ELF-1 (cell line): ENCODE measurements around the gene KRT82.
A peak's percentile ranks its signal among the peaks of the same experiment; 100 is the strongest.

Experiments used
- DNase-seq: peaks from one replicate; pipeline ENCODE4 v3.0.0-alpha.2; 2016; ENCODE audit warnings: low read depth, low spot score

KRT82 gene

DNA sequence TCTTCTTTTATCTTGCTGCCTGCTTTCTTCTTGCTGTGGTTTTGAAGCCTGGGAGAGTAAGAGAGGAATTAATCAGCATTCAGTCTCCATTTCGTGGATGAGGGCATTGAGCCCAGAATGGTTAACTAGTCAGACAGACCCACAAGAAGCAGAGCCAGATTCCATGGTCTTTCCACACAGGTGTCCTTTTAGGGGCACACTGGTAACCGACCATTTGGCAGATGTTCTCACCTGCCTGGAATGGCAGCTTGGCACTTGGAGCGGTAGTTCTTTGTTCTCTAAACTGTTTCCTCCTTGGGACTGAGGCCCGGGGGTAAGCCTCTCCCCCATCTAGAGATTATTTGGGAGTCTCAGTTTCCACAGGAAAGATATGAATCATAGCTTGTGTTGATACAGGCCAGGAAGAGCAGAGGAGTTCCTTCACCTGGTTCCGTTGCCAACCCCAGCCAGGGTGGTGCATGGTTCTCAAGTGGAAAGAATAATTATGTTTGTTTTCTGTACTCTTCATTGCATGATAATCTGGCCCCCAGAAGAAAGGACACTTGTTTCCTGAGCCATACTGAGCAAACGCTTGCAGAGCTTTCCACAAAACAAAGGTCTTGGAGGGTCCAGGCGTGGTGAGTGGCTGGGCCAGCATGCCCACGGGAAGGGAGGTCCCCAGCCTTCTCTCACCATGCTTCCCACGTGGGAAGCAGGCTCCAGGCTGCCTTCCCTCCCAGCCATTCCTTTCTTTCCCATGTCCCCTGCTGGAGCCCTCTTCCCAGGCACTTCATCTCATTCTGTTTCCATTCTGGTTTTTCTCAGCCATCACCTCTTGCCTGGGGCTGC is 30.1 kb upstream of the KRT82 start:
- peak; percentile 48 for DNase-seq

- no peak for DNase-seq
Observed at GRCh38 chr12:52435659-52435999, 29.5 kb upstream of the KRT82 start.

GRCh38 chr12:52434760-52435530 is 28.8 kb upstream of the KRT82 start:
- no peak for DNase-seq

DNA sequence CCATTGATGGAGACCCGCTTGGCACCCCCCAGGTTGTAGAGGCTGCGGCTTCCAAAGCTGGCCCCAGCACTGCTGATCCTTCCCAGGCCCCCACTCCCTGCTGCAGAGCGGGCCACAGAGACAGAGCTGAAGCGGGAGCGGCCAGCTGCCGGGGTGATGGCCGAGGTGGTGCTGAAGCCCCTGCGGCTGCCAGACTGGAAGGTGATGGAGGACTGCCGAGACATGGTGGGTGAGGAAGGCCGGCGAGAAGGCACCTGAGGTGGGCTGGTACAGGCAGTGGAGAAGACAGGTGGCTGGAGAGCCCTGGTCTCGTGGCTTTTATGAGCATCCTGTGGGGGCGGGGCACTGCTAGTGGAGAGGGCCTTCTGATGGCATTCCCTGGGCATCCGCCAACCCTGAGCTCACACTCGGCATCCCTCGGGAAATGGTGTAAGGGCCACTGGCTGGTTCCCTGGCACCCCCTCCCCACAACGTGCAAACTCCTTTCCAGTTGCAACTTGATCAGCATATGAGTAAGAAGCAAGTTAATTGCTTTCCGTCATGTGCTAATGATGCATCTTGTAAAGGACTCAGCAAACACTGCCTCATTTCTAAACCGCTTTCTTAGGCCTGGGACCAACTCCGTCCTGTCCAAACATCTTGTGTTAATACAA is 28.1 kb upstream of the KRT82 start, which contains the start of gene KRT75:
TSS of gene KRT75 (minus strand) at position 291 of the 653 bp plus-strand sequence. CDS start at position 224, 67 bp downstream.
- no peak for DNase-seq

DNA sequence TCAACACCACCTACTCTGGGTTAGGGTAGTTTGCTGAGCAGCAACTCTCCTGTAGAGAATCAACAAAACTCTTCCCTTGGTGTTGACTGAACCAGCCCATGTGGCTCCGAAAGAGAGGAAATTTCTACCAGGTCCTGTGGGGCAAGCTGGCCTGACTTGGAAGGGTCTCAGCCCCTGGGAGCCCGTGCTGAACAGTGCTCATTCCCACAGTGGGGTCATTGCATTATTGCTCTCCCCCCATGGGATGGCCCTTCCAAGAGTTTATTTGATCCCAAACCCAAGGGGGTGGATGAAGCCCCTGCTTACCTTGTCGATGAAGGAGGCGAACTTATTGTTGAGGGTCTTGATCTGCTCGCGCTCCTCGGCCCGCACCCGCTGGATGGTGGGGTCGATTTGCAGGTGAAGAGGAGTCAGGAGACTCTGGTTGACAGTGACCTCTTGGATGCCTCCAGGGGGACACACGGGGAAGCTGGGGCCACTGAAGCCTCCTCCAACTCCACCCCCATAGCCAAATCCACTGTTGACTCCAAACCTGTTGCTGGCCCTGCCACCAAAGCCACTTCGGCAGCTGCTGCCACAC is 27.5 kb upstream of the KRT82 start:
- DNase-seq, result no peak

DNA sequence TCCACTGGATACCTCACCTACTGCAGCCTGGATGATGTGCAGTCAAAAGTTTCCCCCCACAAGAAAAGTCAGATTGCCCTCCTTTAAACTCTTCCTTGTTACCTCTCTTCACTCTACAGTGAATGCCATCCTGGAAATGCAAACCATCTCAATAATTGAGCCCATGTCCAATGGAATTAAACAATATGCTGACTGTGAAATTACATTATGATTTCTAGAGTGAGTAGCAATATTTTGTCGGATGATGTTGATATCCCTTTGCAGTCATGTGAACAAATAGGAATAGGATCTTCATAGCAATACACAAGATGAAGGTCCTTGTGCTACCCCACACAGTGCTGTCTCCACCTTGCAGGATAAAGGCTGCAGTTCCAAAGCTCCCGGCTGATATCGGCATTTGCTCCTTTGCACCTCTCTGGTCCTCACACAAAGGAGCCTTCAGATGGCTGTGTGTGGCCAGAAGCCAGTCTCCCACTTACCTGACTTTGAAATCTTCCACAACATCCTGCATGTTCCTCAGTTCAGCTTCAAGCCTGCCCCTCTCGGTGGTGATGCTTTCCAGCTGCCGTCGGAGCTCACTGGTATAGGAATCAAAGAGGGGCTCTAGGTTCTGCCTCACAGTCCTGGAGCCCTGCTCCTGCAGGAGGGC is 26.5 kb upstream of the KRT82 start:
- no peak for DNase-seq

GRCh38 chr12:52428121-52428520 is 22.0 kb upstream of the KRT82 start:
- DNase-seq, result no peak

DNA sequence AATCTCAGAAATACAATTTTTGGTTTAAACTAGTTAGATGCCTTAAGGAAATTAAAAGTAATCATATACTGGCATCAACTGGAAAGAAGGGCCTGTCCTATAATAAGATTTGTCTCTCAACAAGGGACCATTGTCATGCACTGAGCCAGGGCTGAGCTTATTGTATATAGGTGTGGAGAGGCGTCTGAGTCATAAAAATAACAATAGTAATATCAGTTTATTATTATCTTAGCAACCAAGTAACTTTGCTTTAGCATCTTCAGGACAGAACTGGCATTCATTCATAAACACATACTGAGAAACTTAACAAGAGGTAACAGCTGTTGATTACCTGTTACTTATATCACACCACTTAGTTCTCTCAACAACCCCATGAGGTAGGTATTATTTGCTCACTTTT is 20.9 kb upstream of the KRT82 start:
- DNase-seq, result no peak

DNA sequence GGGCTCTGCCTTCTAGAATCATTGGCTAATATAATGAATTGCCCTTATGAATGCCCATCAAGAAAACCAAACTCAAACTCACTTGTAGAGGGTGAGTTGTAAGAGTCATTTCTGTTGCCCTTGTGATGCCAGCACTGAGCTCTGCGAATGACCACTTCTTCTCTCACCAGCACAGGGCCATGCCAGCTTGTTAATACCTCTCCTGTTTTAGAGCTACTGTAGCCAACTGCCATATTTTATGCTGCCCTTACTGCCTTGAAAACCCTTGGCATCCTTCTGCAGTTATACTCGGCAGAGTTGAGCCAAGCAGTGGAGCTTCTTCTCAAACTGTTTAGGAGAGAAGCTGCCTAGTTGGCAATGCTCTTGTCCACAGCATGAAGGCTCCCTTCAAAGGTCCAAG is 19.9 kb upstream of the KRT82 start:
- DNase-seq, result no peak

DNA sequence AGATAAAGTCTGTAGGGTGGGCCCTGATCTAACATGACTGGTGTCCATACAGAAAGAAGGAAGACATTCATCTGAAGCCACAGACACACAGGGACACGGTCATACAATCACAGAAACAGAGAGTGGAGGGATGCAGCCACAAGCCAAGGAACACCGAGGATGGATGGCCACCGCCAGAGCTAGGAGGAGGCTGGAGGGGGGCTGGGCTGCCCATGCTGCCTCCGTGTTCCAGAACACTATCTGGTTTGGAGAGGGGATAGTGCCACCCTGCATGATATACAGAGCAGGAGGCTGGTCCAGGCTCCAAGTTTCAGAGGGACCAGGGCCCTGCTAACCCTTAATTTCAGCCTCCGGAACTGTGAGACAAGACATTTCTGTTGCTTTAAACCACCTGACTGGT is 19.3 kb upstream of the KRT82 start:
- no peak for DNase-seq

- DNase-seq, result peak; percentile 49
Observed at GRCh38 chr12:52423661-52424500, 17.7 kb upstream of the KRT82 start.

DNA sequence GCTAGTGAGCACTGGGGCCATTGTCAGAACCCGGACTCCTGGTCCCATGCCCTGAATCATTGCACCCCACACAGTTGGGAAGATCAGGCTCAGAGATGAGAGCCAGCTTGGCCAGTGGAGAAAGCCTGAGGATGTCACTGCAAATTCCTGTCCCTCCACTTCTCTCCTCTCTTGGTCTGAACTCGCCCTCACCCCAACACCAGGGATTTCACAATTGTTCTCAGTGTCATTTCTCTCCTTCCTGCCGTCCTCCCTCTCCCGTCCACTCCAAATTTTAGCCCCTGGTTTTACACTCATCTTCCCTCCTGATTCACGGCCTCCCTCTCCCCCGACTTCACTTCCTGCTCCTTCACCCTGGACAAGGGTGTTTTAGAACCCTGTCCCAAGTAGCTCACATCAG is 16.9 kb upstream of the KRT82 start:
- no peak for DNase-seq

DNA sequence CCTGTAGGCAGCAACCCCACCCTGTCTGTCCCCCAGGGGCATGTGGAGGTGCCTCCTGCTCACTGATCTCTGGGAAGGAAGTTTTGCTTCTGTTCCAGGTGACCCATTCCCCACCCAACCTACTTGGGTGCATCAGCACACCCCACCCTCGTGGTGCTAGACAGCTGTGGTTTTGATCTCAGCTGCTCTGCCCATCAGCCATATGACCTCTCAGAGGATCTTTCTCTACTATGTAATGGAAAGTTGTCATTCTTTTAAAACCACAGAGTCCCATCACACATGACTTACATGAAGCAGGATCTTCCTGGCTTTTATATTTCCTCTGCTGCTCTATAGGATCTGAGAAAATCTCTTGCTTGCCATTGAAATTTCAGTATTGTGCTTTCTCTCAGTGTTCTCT is 13.5 kb upstream of the KRT82 start:
- DNase-seq, result no peak

DNA sequence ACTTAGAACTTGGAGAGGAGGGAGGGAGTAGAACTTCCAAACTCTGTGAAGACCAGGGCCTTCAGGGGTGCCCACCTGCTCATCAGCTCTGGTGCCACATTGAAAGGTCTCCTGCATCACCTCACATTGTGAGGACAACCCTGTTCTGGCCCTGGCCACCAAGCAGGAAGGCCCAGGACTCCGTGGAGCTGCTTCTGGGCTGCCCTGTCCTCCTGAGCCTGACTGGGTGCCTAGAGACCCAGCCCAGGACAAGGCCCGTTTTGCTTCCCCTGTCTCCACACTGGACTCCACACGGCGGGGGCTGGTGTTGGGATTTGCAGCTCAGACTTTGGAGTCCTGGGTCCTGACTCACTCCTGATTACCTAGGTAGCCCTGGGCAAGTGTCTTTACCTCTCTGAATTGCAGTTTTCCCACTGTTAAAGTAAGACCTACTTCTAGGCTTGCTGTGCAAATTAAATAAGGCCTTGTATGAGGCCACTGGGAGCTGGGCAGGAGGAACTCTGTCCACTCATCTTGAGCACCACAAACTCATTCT is 12.5 kb upstream of the KRT82 start:
- no peak for DNase-seq

- DNase-seq, result peak; percentile 26
Observed at GRCh38 chr12:52417740-52418139, 11.6 kb upstream of the KRT82 start.

GRCh38 chr12:52416795-52417194 is 10.7 kb upstream of the KRT82 start:
- no peak for DNase-seq

DNA sequence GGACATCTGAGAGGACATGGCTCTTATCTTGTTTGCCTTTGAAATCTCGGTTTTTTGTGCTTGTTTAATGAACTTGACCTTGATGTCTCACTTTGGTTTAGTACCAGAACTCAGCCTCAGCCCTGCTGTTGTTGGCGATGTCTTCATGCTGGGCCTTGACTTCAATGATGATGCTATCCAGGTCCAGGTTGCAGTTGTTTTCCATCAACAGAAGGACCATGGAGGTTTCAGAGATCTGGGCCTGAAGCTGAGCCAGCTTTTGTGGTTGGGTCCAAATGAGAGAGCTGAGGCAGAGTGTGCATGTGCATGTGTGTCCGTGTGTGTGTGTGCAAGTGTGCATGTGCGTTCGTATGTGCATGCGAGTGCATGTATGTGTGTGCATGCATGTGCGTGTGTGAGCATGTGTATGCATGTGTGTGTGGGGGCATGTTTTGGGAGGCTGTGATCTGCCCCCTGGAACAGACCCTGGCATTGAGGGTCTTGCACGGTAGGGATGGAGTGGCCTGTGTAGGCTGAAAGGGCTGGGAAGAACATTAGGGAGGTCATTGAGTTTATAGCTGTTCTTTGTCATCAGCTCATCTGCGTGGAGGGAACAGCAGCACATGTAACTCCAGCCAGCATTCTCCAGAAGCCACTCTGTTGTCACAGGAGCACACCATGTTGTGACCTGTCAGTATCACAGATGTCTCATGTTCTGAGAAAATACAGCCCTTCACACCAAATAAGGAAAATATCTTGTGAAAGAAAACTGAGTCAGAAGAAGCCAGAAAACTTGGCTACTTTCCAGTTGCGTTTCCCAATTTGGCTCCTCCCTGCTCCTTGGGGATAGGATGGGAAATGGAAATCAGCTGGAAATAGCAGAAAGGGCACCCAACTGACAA is 10.0 kb upstream of the KRT82 start:
- DNase-seq, result no peak

DNA sequence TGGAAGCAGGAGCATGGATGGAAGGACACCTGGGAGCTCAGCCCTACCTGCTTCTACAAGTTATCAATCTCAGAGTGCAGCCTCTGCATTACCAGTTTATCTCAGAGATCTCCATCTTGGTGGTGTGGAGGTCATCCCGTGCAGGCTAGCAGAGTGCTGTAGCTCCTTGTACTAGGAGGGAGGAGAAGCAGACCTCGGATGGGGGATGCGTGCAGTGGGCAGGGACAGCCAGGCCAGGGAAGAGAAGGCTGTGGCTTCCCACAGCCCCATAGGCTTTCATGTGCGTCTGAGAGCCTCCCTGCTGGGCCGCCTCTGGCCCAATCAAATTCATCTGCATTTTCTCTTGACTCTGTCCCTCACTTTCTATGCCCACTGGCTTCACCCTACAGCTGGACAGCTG is 8.8 kb upstream of the KRT82 start:
- DNase-seq, result no peak

DNA sequence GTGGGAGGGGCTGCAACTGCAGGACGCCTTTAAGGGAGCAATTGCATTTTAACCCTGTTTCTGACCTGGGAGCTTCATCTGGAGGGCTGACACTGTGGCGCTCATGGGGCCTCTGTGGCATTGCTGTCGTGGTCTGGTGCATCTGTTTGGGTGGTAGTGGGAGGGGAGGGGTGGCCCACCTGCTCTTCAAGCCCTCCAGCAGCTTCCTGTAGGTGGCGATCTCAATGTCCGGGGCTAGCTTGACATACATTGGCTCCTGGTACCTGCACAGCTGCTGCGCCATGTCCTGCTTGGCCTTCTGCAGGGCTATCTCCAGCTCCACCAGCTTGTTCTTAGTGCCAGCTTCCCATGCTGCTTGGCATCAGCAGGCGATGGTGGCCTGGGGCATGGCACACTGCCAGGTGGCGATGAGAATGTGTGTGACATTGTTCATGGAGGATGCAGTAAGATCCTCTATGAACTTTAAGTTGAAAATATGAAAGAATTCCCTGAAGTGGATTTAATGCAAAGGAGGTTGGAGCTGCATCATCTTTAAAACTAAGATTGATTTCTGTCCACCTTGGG is 7.7 kb upstream of the KRT82 start:
- DNase-seq, result no peak
